OCI-LY1 (cell line): ENCODE data around the gene PSENEN.

Source experiments
- H2AFZ ChIP-seq: fragments of 200-600 bp; sonication (generic), shearing (Covaris generic); 2 replicates; pipeline ENCODE4 v1.6.0; 2014; ENCODE audit warnings: antibody characterized with exemption, mild to moderate bottlenecking, low read length
- H3F3A ChIP-seq: fragments of 200-600 bp; sonication (generic), shearing (Covaris generic); 2 replicates; pipeline ENCODE4 v1.6.0; 2014; ENCODE audit warnings: mild to moderate bottlenecking, antibody characterized with exemption, low read length, moderate library complexity; ENCODE audit not compliant: insufficient read depth
- H3K27ac ChIP-seq: fragments of 200-600 bp; sonication (generic); 2 replicates; pipeline ENCODE4 v1.5.1; 2014; ENCODE audit warnings: low read length, mixed run types, mild to moderate bottlenecking, low read depth; ENCODE audit not compliant: poor library complexity, severe bottlenecking
- H3K27me3 ChIP-seq: fragments of 200-600 bp; sonication (generic); 2 replicates; pipeline ENCODE4 v1.6.0; 2014; ENCODE audit warnings: antibody characterized with exemption, mild to moderate bottlenecking, low read length, moderate library complexity; ENCODE audit not compliant: insufficient read depth
- H3K36me3 ChIP-seq: fragments of 200-600 bp; sonication (generic); 2 replicates; pipeline ENCODE4 v1.6.1; 2014; ENCODE audit warnings: mild to moderate bottlenecking, antibody characterized with exemption, low read length, moderate library complexity, mixed read lengths; ENCODE audit not compliant: insufficient read depth
- H3K4me1 ChIP-seq: fragments of 200-600 bp; sonication (generic); 2 replicates; pipeline ENCODE4 v1.5.1; 2014; ENCODE audit warnings: mild to moderate bottlenecking, low read length, moderate library complexity; ENCODE audit not compliant: insufficient read depth, severe bottlenecking
- H3K4me2 ChIP-seq: fragments of 200-600 bp; sonication (generic), shearing (Covaris generic); 2 replicates; pipeline ENCODE4 v1.6.1; 2014; ENCODE audit warnings: low read length
- H3K4me3 ChIP-seq: fragments of 200-600 bp; sonication (generic); 2 replicates; pipeline ENCODE4 v1.5.1; 2014; ENCODE audit warnings: low read length, low read depth, mild to moderate bottlenecking, mixed read lengths; ENCODE audit not compliant: poor library complexity, severe bottlenecking
- H3K79me2 ChIP-seq: fragments of 200-600 bp; shearing (Covaris generic); 2 replicates; pipeline ENCODE4 v1.6.1; 2016; ENCODE audit warnings: mixed run types, low read length, mixed read lengths; ENCODE audit not compliant: insufficient read depth
- H3K9ac ChIP-seq: fragments of 200-600 bp; sonication (generic), shearing (Covaris generic); 2 replicates; pipeline ENCODE4 v1.6.1; 2014; ENCODE audit warnings: mild to moderate bottlenecking, low read length, mixed read lengths
- H3K9me2 ChIP-seq: fragments of 200-600 bp; sonication (generic), shearing (Covaris generic); 2 replicates; pipeline ENCODE4 v1.6.1; 2014; ENCODE audit warnings: low read depth, mild to moderate bottlenecking, low read length, mixed read lengths
- H3K9me3 ChIP-seq: fragments of 200-600 bp; shearing (Covaris generic); 2 replicates; pipeline ENCODE4 v1.6.1; 2014; ENCODE audit warnings: low read length, mixed read lengths
- H4K20me1 ChIP-seq: fragments of 200-600 bp; sonication (generic), shearing (Covaris generic); 2 replicates; pipeline ENCODE4 v1.6.0; 2016; ENCODE audit warnings: mild to moderate bottlenecking, low read length; ENCODE audit not compliant: insufficient read depth
- CTCF ChIP-seq: fragments of 200-600 bp; sonication (generic), shearing (Covaris generic); IDR thresholded peaks from 2 replicates; pipeline ENCODE4 v1.5.1; 2017; ENCODE audit warnings: mild to moderate bottlenecking, antibody characterized with exemption, low read length, moderate library complexity, mixed read lengths
- EZH2 ChIP-seq: fragments of 200-600 bp; sonication (generic), shearing (Covaris generic); IDR thresholded peaks from 2 replicates; pipeline ENCODE4 v1.8.0; 2017; ENCODE audit warnings: borderline replicate concordance, mixed run types, mild to moderate bottlenecking, antibody characterized with exemption, low read length, moderate library complexity, mixed read lengths

PSENEN gene

DNA sequence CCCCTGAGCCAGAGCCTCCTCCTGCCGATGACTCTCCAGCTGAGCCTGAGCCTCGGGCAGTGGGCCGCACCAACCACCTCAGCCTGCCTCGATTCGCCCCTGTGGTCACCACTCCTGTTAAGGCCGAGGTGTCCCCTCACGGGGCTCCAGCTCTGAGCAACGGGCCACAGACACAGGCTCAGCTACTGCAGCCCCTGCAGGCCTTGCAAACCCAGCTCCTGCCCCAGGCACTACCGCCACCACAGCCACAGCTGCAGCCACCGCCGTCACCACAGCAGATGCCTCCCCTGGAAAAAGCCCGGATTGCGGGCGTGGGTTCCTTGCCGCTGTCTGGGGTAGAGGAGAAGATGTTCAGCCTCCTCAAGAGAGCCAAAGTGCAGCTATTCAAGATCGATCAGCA lies 24.1 kb upstream of the PSENEN start:
- no peaks in the 10 kb centered on the region for H3K9me2 ChIP-seq
- no peak overlapping the region for H3K27ac ChIP-seq
- H3K27me3 ChIP-seq = no peaks in the 10 kb centered on the region
- H3K36me3 ChIP-seq = peaks cover 64% of the 10 kb centered on the region
- H3K4me2 ChIP-seq = no peak overlapping the region
- H3F3A ChIP-seq = no peaks in the 10 kb centered on the region
- peaks cover 8% of the 10 kb centered on the region for H3K79me2 ChIP-seq
- H3K4me3 ChIP-seq = no peak overlapping the region
- TF ChIP-seq EZH2 (no peak), CTCF (no peak)
- H3K9me3 ChIP-seq = no peaks in the 10 kb centered on the region
- peaks cover 17% of the 10 kb centered on the region for H3K4me1 ChIP-seq
- no peak overlapping the region for H2AFZ ChIP-seq
- no peaks in the 10 kb centered on the region for H4K20me1 ChIP-seq
- H3K9ac ChIP-seq = no peak overlapping the region

GRCh38 chr19:35722461-35722860 lies 23.0 kb upstream of the PSENEN start:
- H3K27me3 ChIP-seq = no peaks in the 10 kb centered on the region
- peaks cover 11% of the 10 kb centered on the region for H3K4me1 ChIP-seq
- H3K9ac ChIP-seq = no peak overlapping the region
- no peaks in the 10 kb centered on the region for H3F3A ChIP-seq
- TF ChIP-seq CTCF = no peak
- no peak for TF ChIP-seq EZH2
- H3K36me3 ChIP-seq = peaks cover 72% of the 10 kb centered on the region
- no peaks in the 10 kb centered on the region for H4K20me1 ChIP-seq
- H3K79me2 ChIP-seq = peaks cover 8% of the 10 kb centered on the region
- H3K27ac ChIP-seq = no peak overlapping the region
- H3K4me2 ChIP-seq = no peak overlapping the region
- H3K9me2 ChIP-seq = no peaks in the 10 kb centered on the region
- no peaks in the 10 kb centered on the region for H3K9me3 ChIP-seq
- H3K4me3 ChIP-seq = no peak overlapping the region
- H2AFZ ChIP-seq = no peak overlapping the region

DNA sequence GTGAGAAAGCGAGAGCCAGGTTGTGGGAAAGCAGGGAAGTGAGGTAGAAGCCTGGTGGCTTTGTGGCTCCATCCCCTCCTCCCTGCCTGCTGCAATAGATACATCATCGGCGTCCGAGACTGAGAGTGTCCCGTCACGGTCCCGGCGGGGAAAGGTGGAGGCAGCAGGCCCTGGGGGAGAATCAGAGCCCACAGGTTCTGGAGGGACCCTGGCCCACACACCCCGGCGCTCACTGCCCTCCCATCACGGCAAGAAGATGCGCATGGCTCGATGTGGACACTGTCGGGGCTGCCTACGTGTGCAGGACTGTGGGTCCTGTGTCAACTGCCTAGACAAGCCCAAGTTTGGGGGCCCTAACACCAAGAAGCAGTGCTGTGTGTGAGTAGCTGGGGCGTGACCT lies 22.6 kb upstream of the PSENEN start:
- no peak overlapping the region for H3K27ac ChIP-seq
- no peaks in the 10 kb centered on the region for H3K9me2 ChIP-seq
- TF ChIP-seq CTCF = no peak
- no peak overlapping the region for H2AFZ ChIP-seq
- H3F3A ChIP-seq = no peaks in the 10 kb centered on the region
- peaks cover 8% of the 10 kb centered on the region for H3K79me2 ChIP-seq
- peaks cover 11% of the 10 kb centered on the region for H3K4me1 ChIP-seq
- no peaks in the 10 kb centered on the region for H3K27me3 ChIP-seq
- H3K4me3 ChIP-seq = no peak overlapping the region
- no peak overlapping the region for H3K9ac ChIP-seq
- H3K9me3 ChIP-seq = no peaks in the 10 kb centered on the region
- H3K4me2 ChIP-seq = no peak overlapping the region
- peaks cover 76% of the 10 kb centered on the region for H3K36me3 ChIP-seq
- no peaks in the 10 kb centered on the region for H4K20me1 ChIP-seq
